GDM1 (cell line): ENCODE data around the gene LHB.

ENCODE experiments used
- DNase-seq: peaks from one replicate; lab custom pipeline; 2025; lab: John Stamatoyannopoulos, UW

The LHB gene

GRCh38 chr19:49010453-49010852 is 6.4 kb downstream of the LHB start:
- DNase-seq: no peak

GRCh38 chr19:49009828-49010227 is 7.1 kb downstream of the LHB start:
- DNase-seq: no peak

- no peak for DNase-seq
Measured at GRCh38 chr19:49006905-49007304, 10.0 kb downstream of the LHB start.

GRCh38 chr19:49004964-49005614 is 11.8 kb downstream of the LHB start:
- no peak for DNase-seq

- no peak for DNase-seq
Measured at GRCh38 chr19:49004133-49004532, 12.8 kb downstream of the LHB start.

- no peak for DNase-seq
Measured at GRCh38 chr19:48999481-49000325, 17.2 kb downstream of the LHB start.

- DNase-seq: peak; percentile 42
Measured at GRCh38 chr19:48997972-48998371, 18.9 kb downstream of the LHB start.

- no peak for DNase-seq
Measured at GRCh38 chr19:48994035-48994386, 22.9 kb downstream of the LHB start.

- DNase-seq: peak; percentile 99
Measured at GRCh38 chr19:48993175-48994034, 23.5 kb downstream of the LHB start, which contains the start of the genes GYS1 and RUVBL2. TSS of gene GYS1 (minus strand) at chr19:48993309. CDS start at chr19:48993112, 197 bp downstream. TSS of gene RUVBL2 (plus strand) at chr19:48993887. CDS start at chr19:48993912, 25 bp downstream.

GRCh38 chr19:48992581-48993174 is 24.2 kb downstream of the LHB start:
- no peak for DNase-seq

- no peak for DNase-seq
Measured at GRCh38 chr19:48991873-48992580, 24.9 kb downstream of the LHB start.

GRCh38 chr19:48991011-48991609 is 25.8 kb downstream of the LHB start:
- no peak for DNase-seq

- no peak for DNase-seq
Measured at GRCh38 chr19:48990400-48990799, 26.5 kb downstream of the LHB start.

- DNase-seq: no peak
Measured at GRCh38 chr19:48989701-48990291, 27.1 kb downstream of the LHB start.

- DNase-seq: no peak
Measured at GRCh38 chr19:48988860-48989259, 28.0 kb downstream of the LHB start.

GRCh38 chr19:48988286-48988685 is 28.6 kb downstream of the LHB start:
- no peak for DNase-seq

GRCh38 chr19:48987323-48987722 is 29.6 kb downstream of the LHB start:
- no peak for DNase-seq

- no peak for DNase-seq
Measured at GRCh38 chr19:48986211-48986610, 30.7 kb downstream of the LHB start.

- DNase-seq: no peak
Measured at GRCh38 chr19:48985711-48986110, 31.2 kb downstream of the LHB start.

- no peak for DNase-seq
Measured at GRCh38 chr19:48982280-48982679, 34.6 kb downstream of the LHB start.

- no peak for DNase-seq
Measured at GRCh38 chr19:48977061-48977460, 39.8 kb downstream of the LHB start.
